ENCODE data around the gene MOGAT3.
A peak's percentile ranks its signal among the peaks of the same experiment; 100 is the strongest.

MOGAT3 gene

DNA sequence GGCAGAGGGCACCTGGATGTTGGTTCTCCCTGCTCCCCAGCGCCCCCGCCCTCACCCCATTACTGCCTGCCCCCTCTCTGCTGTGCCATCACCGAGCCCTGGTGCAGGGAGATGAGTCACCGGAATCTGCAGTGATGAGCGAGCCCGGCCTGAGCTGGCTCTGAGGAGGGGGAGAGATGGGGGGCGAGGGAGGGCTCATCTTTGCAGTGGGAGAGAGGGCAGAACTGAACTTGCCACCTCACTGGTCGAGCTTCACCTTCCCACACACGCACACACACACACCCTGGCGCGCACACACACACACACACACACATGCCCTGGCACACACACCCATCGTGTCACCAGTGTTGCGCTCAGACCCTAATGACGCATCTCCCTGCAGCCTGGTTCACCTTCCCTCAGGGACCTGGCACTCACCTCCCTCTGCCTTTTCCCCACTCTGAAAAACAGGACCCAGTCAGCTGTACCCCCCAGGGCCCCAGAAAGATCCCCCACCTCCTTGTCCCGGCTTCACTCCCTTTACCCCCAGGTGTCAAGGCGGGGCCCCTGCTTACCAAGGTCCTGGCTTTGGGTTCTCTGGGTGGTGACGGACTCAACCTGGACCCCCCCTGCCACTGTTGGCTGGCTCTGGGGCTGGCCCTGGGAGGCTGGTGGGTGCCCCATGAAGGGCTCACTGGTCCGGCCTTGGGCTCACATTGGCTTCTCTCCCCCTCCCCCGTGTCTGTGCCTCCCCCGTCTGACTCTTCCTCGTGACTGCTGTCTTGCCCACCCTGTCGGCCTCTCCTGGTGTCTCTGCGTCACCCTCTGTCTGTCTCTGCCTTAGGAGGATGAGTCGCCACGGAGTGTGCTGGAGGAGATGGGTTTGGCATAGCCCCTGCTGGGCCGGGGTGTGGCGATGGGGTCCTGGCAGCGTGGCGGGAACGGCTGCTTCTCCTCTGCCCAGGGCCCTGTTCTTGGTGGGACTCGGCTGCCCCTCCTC is 40.9 kb downstream of the MOGAT3 start:
- DNase-seq: no peak

DNA sequence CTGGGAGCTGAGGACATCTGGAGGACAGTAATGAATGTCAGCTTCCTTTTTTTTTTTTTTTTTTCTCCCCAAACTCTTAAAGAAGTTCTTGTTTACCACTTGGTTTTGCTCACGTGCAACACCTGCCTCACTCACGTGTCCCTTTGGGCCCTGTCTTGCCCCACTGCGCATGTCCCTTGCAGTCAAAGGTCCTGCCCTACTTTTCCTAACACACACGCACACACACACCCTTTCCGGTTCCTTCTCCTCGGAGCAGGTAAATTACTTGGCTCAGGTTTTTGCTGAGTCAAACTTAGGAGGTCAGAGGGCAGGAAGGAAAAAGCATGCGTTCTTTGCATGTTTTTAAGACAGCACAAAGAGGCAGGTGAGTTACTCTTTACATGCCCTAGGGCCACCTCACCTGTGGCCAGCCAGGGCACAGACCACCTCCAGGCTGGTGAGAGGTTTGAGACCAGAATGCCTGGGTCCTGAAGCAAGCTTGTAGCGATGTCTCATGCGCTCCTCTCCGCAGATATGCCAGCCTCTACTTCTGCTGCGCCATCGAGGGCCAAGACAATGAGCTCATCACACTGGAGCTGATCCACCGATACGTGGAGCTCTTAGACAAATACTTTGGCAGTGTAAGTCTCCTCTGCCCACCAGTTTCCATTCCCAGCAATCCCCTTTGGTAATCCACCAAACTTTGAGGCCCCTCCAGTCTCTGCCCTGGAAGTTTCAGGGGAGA is 43.8 kb downstream of the MOGAT3 start:
- DNase-seq: no peak

GRCh38 chr7:101156277-101156676 is 44.6 kb downstream of the MOGAT3 start:
- DNase-seq: no peak

DNA sequence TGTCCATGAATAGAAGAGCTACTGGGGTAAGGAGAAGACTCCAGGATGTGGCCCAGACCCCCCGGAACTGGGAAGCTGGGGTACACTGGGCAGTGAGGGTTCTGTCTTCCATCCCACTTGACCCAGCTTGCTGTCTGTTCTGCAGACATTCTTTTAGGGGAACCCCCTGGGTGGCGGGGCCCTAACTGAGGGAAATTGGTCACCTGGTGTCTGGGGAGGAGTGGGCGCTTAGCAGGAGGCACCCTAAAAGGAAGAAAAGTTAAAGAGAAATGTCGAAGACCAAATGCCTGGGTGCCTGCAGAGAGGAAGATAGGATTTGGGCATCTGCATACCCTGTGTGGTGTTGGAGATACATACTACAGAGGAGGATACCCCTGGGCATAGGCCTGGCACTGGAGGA is 45.5 kb downstream of the MOGAT3 start:
- no peak for DNase-seq

- DNase-seq: no peak
Observed at GRCh38 chr7:101154693-101155102, 46.1 kb downstream of the MOGAT3 start.

GRCh38 chr7:101153969-101154692 is 46.7 kb downstream of the MOGAT3 start, which contains the start of gene AP1S1:
AP1S1 (plus strand) TSS chr7:101154476; CDS start chr7:101154515, 39 bp downstream.
- peak; percentile 76 to 87 (median 80) for DNase-seq

DNA sequence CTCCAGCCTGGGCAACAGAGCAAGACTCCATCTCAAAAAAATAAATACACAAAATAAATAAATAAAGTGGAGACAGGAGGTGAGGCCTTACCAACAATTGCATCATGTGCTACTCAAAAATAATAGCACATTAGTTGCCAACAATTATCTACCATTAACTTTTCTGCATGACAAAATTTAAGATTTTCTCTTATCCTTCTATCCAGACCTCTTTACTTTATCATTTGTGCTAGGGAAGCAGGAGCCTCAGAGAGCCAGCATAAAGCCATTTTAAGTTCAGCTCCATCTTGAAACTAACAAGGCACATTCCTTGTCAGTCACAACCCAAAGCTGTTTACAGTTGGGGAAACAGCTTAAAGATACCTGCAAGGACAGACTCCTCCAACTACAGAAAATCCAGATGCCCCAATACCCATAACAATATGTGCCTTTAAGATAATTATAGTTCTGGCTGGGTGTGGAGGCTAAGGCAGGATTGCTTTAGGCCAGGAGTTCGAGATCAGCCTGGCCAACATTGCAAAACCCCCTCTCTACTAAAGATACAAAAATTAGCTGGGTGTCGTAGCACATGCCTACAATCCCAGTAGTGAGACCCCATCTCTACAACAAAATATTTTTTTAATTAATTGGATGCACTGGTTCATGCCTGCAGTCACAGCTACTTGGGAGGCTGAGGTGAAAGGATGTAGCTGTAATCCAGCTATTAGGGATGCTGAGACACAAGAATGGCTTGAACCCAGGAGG is 48.8 kb downstream of the MOGAT3 start:
- DNase-seq: no peak

All from activated CD4-positive, CD25-positive, alpha-beta regulatory T cell (primary cell).